Measurements from ENCODE around the gene EPS8. TPM values are rescaled to one million over a fixed set of nuclear protein-coding genes. Genes with fewer than 3 reads are reported as not detected.

The EPS8 gene
- total RNA-seq, 1 experiment from 2014 or later: 85.3 TPM

- intact Hi-C loops (cut with micrococcal nuclease): no loop called here
- DNase-seq (ENCODE audit: unreplicated experiment): no peak
- H3K9me3 Mint-ChIP-seq (ENCODE audit: unreplicated experiment): peaks cover 8% of the 10 kb centered on the region
- ChIA-PET POLR2A (no interaction called here), CTCF (interaction anchor here (0.8 kb wide), 1 partner anchor 44 kb away, joined by 3 read pairs; no protein-coding TSS in a partner anchor)
- H3K27ac Mint-ChIP-seq (ENCODE audit: low read depth, unreplicated experiment): peak overlapping the region; percentile 59
- no peaks in the 10 kb centered on the region for H3K27me3 Mint-ChIP-seq (ENCODE audit: insufficient read depth, unreplicated experiment)
- H3K36me3 Mint-ChIP-seq (ENCODE audit: insufficient read depth, unreplicated experiment): peaks cover 6% of the 10 kb centered on the region
- TF ChIP-seq, protein P1, sequence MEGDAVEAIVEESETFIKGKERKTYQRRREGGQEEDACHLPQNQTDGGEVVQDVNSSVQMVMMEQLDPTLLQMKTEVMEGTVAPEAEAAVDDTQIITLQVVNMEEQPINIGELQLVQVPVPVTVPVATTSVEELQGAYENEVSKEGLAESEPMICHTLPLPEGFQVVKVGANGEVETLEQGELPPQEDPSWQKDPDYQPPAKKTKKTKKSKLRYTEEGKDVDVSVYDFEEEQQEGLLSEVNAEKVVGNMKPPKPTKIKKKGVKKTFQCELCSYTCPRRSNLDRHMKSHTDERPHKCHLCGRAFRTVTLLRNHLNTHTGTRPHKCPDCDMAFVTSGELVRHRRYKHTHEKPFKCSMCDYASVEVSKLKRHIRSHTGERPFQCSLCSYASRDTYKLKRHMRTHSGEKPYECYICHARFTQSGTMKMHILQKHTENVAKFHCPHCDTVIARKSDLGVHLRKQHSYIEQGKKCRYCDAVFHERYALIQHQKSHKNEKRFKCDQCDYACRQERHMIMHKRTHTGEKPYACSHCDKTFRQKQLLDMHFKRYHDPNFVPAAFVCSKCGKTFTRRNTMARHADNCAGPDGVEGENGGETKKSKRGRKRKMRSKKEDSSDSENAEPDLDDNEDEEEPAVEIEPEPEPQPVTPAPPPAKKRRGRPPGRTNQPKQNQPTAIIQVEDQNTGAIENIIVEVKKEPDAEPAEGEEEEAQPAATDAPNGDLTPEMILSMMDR (IDR thresholded peaks at IDR 0.05; ENCODE audit: unreplicated experiment): no peak
- peaks cover 27% of the 10 kb centered on the region for H3K4me1 Mint-ChIP-seq (ENCODE audit: insufficient read depth, unreplicated experiment)
- H3K4me3 Mint-ChIP-seq (ENCODE audit: unreplicated experiment): no peak overlapping the region
- no TSS peak for BruUV-seq (replicated peaks)
Measured at GRCh38 chr12:15729097-15729496, 60.1 kb downstream of the EPS8 start.

DNA sequence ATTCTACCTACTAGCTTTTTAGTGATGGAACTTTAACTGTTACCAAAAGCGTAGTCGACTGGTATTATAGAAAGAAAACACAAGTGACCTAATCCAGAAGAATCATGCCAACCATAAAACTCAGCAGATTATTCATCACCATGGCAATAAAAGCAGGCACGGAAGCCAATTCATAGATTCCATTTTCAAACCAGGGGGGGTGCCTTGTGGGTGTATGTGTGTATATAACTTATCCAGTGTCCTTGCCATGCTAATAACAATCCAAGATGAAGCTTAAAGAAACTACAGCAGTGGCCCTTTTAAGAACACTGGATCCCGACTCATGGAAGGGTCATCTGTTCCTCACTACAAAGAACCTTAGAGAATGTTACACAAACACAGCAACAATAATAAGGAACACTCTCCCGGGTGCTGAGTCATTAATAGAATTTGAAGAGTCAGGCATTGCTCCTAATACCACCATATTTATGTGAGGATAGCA, 61.0 kb downstream of the EPS8 start:
- DNase-seq (ENCODE audit: unreplicated experiment): peak; percentile 63
- H3K27ac Mint-ChIP-seq (ENCODE audit: low read depth, unreplicated experiment): peak overlapping the region; percentile 59
- CTCF ChIA-PET: interaction anchor here (1.2 to 1.3 kb wide), 2 partner anchors 60 to 71 kb away, joined by 3 to 4 read pairs; no protein-coding TSS in a partner anchor

GRCh38 chr12:15726878-15727150, 62.4 kb downstream of the EPS8 start:
- no peaks in the 10 kb centered on the region for H3K36me3 Mint-ChIP-seq (ENCODE audit: insufficient read depth, unreplicated experiment)
- TF ChIP-seq, protein P1 (IDR thresholded peaks at IDR 0.05; ENCODE audit: unreplicated experiment): no peak
- intact Hi-C loops (cut with micrococcal nuclease): no loop called here
- peak overlapping the region; percentile 90 for H3K27ac Mint-ChIP-seq (ENCODE audit: low read depth, unreplicated experiment)
- POLR2A ChIA-PET: interaction anchor here (0.6 to 1.7 kb wide), 7 partner anchors 10 to 799 kb away, joined by 3 to 7 read pairs (median 3); partner anchors contain the start of gene EPS8
- peaks cover 8% of the 10 kb centered on the region for H3K9me3 Mint-ChIP-seq (ENCODE audit: unreplicated experiment)
- DNase-seq (ENCODE audit: unreplicated experiment): no peak
- no peaks in the 10 kb centered on the region for H3K27me3 Mint-ChIP-seq (ENCODE audit: insufficient read depth, unreplicated experiment)
- no peak overlapping the region for H3K4me3 Mint-ChIP-seq (ENCODE audit: unreplicated experiment)
- CTCF ChIA-PET: interaction anchor here (1.0 to 1.9 kb wide), 2 partner anchors 124 to 193 kb away, joined by 3 to 4 read pairs; no protein-coding TSS in a partner anchor
- BruUV-seq (replicated peaks): no TSS peak
- H3K4me1 Mint-ChIP-seq (ENCODE audit: insufficient read depth, unreplicated experiment): peaks cover 24% of the 10 kb centered on the region

More for the DNA sequence above, 61.0 kb downstream of the EPS8 start:
- intact Hi-C loops (cut with micrococcal nuclease): no loop called here
- TF ChIP-seq, protein P1 (IDR thresholded peaks at IDR 0.05; ENCODE audit: unreplicated experiment): no peak
- POLR2A ChIA-PET: interaction anchor here (0.7 kb wide), 2 partner anchors 13 to 52 kb away, joined by 3 read pairs; no protein-coding TSS in a partner anchor
- Mint-ChIP-seq H3K9me3 (ENCODE audit: unreplicated experiment) (peaks cover 8% of the 10 kb centered on the region), H3K4me1 (ENCODE audit: insufficient read depth, unreplicated experiment) (peaks cover 24% of the 10 kb centered on the region), H3K27me3 (ENCODE audit: insufficient read depth, unreplicated experiment) (no peaks in the 10 kb centered on the region), H3K36me3 (ENCODE audit: insufficient read depth, unreplicated experiment) (peaks cover 2% of the 10 kb centered on the region), H3K4me3 (ENCODE audit: unreplicated experiment) (no peak overlapping the region)
- no TSS peak for BruUV-seq (replicated peaks)

DNA sequence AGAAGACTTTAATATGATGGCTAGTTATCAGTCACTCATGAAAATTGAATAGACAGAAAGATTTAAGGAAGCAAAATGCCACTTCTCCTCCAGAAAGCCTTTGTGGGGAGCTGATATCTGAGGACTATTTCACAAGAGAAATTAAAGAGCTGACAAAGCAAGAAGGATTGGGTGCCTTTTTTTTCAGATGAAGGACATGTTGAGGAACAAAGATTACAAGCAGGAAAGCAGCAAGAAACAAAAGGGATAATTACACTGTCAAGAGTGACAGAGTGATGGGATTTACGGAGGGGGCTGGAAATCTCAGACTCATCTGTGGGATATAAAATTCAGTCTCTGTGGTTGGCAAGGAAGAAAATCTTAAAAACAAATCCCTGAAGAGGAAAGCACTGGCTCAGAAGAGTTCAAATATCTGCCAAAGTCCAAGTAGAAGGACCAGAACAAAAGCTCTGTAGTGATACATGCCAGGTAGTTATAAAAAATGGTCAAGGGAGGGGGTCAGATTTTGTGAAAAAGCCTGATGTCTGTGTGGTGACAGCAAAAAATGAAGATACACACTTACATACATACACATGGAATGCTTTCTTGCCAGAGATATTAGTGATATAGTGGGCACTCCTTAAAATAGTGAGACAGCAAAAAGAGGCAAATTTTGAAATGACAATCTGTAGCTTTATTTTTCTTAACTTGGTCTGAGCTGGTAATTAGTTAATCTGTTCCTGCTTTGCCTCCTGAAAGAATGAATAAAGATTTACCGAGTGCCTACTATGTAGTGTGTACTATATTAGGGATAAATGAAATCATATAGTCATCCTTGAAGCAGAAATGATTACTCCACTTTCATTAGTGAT, 62.9 kb downstream of the EPS8 start:
- TF ChIP-seq, protein P1 (IDR thresholded peaks at IDR 0.05; ENCODE audit: unreplicated experiment): no peak
- BruUV-seq (replicated peaks): no TSS peak
- no peak for DNase-seq (ENCODE audit: unreplicated experiment)
- Mint-ChIP-seq H3K4me1 (ENCODE audit: insufficient read depth, unreplicated experiment) (peaks cover 30% of the 10 kb centered on the region), H3K4me3 (ENCODE audit: unreplicated experiment) (peak overlapping the region; percentile 6), H3K27ac (ENCODE audit: low read depth, unreplicated experiment) (peak overlapping the region; percentile 90), H3K36me3 (ENCODE audit: insufficient read depth, unreplicated experiment) (no peaks in the 10 kb centered on the region), H3K9me3 (ENCODE audit: unreplicated experiment) (peaks cover 8% of the 10 kb centered on the region), H3K27me3 (ENCODE audit: insufficient read depth, unreplicated experiment) (no peaks in the 10 kb centered on the region)
- intact Hi-C loops (cut with micrococcal nuclease): no loop called here
- ChIA-PET CTCF (interaction anchor here (0.6 to 1.9 kb wide), 4 partner anchors 18 to 192 kb away, joined by 3 to 4 read pairs (median 4); no protein-coding TSS in a partner anchor), POLR2A (interaction anchor here (0.6 to 2.0 kb wide), 11 partner anchors 8 to 799 kb away, joined by 3 to 7 read pairs (median 4); partner anchors contain the start of gene EPS8)

All from MCF 10A (cell line).